Left ventricle myocardium inferior (tissue), 1 donor: ENCODE results near the gene NTF3. TPM values are rescaled to one million over a fixed set of nuclear protein-coding genes. Genes with fewer than 3 reads are reported as not detected.

Source experiments
- DNase-seq: peaks from one replicate; pipeline ENCODE4 v3.0.0-alpha.2; 2020
- H3K27ac ChIP-seq: fragments of 200-600 bp; replicated peaks from 2 replicates; pipeline ENCODE4 v1.8.0; 2021
- H3K27me3 ChIP-seq: fragments of 200-600 bp; 2 replicates; pipeline ENCODE4 v1.8.0; 2021; ENCODE audit warnings: low read depth
- H3K36me3 ChIP-seq: fragments of 200-600 bp; 2 replicates; pipeline ENCODE4 v1.8.0; 2021
- H3K4me1 ChIP-seq: fragments of 200-600 bp; 2 replicates; pipeline ENCODE4 v1.8.0; 2021
- H3K4me3 ChIP-seq: fragments of 200-600 bp; 2 replicates; pipeline ENCODE4 v1.8.0; 2021; ENCODE audit warnings: mild to moderate bottlenecking, moderate library complexity
- H3K9me3 ChIP-seq: fragments of 200-600 bp; replicated peaks from 2 replicates; pipeline ENCODE4 v1.8.0; 2021
- CTCF ChIP-seq: fragments of 200-600 bp; IDR thresholded peaks from 2 replicates; pipeline ENCODE4 v1.8.0; 2021; ENCODE audit warnings: antibody characterized with exemption, mild to moderate bottlenecking, borderline replicate concordance
- intact Hi-C: fragments of 100-400 bp; cut with micrococcal nuclease; formaldehyde crosslinking; loops from one replicate; pipeline ENCODE4 v1.11.0; 2022
- total RNA-seq: library from RNA; stranded (reverse); fragmentation: NEBNext Ultra II Directional; extraction: Animal tissue kit (Norgen Biotek cat#: 25700); gene quantifications from one replicate; pipeline ENCODE4 v1.2.1, GENCODE V29; 2021
- donor health status: DM: no; HTN: yes; CAD: no; lungs with severe emphysema.

Gene NTF3
- total RNA-seq, 1 donor from 2014 or later, result 0.99 TPM

GRCh38 chr12:5470221-5470620, 38.3 kb downstream of the NTF3 start:
- Histone ChIP-seq H3K4me3 (no peak overlapping the region), H3K36me3 (no peaks in the 10 kb centered on the region), H3K9me3 (no peaks in the 10 kb centered on the region), H3K27me3 (peaks cover 26% of the 10 kb centered on the region), H3K4me1 (peaks cover 22% of the 10 kb centered on the region), H3K27ac (no peak overlapping the region)
- intact Hi-C loops, result no loop called here
- DNase-seq, result no peak
- TF ChIP-seq CTCF, result no peak

GRCh38 chr12:5470703-5471102, 38.8 kb downstream of the NTF3 start:
- TF ChIP-seq CTCF, result no peak
- Histone ChIP-seq H3K27ac (no peak overlapping the region), H3K27me3 (peaks cover 26% of the 10 kb centered on the region), H3K36me3 (no peaks in the 10 kb centered on the region), H3K4me3 (no peak overlapping the region), H3K9me3 (no peaks in the 10 kb centered on the region), H3K4me1 (peaks cover 22% of the 10 kb centered on the region)
- DNase-seq, result no peak
- intact Hi-C loops, result no loop called here

GRCh38 chr12:5473076-5473782, 41.3 kb downstream of the NTF3 start:
- H3K9me3 ChIP-seq, result no peaks in the 10 kb centered on the region
- no peak overlapping the region for H3K4me3 ChIP-seq
- no peak overlapping the region for H3K27ac ChIP-seq
- no peaks in the 10 kb centered on the region for H3K36me3 ChIP-seq
- intact Hi-C loops, result no loop called here
- TF ChIP-seq CTCF, result no peak
- DNase-seq, result no peak
- H3K27me3 ChIP-seq, result peaks cover 30% of the 10 kb centered on the region
- peaks cover 15% of the 10 kb centered on the region for H3K4me1 ChIP-seq

GRCh38 chr12:5473783-5474116, 41.8 kb downstream of the NTF3 start:
- Histone ChIP-seq H3K27me3 (peaks cover 31% of the 10 kb centered on the region), H3K4me1 (peaks cover 15% of the 10 kb centered on the region), H3K9me3 (no peaks in the 10 kb centered on the region), H3K4me3 (no peak overlapping the region), H3K36me3 (no peaks in the 10 kb centered on the region), H3K27ac (no peak overlapping the region)
- no peak for DNase-seq
- no peak for TF ChIP-seq CTCF
- intact Hi-C loops, result no loop called here

- H3K36me3 ChIP-seq, result no peaks in the 10 kb centered on the region
- TF ChIP-seq CTCF, result no peak
- no peak overlapping the region for H3K27ac ChIP-seq
- H3K27me3 ChIP-seq, result peaks cover 50% of the 10 kb centered on the region
- no peak overlapping the region for H3K4me3 ChIP-seq
- no peaks in the 10 kb centered on the region for H3K9me3 ChIP-seq
- intact Hi-C loops, result no loop called here
- H3K4me1 ChIP-seq, result peaks cover 5% of the 10 kb centered on the region
- DNase-seq, result no peak
These were observed 44.4 kb downstream of the NTF3 start for GRCh38 chr12:5476356-5476755.
